Natural killer cell (primary cell): ENCODE measurements around the gene SPECC1. TPM values are rescaled to one million over a fixed set of nuclear protein-coding genes. Genes with fewer than 3 reads are reported as not detected.
"Not testable (repeated sequence)": the region's sequence is repeated elsewhere in the genome, so short reads cannot be mapped to it uniquely, and the experiment has no call there.

ENCODE experiments used
- ATAC-seq, 3 donors: fragments of 150-1000 bp in 2 of 3; fragments of 200-7000 bp in 1 of 3; cut with Tn5 transposase; 1 replicate in 1 of 3; 2 replicates in 2 of 3; pipeline ENCODE4 v1.10.0; 2021; ENCODE audit warnings: mild to moderate bottlenecking in 2 of 3, moderate library complexity in 2 of 3
- DNase-seq, 2 donors: peaks; one replicate each; pipeline versions ENCODE4 v3.0.0 to v3.0.0-alpha.2; 2013 to 2021; ENCODE audit warnings: mixed read lengths in 1 of 2
- H3K27ac ChIP-seq: one replicate; pipeline ENCODE4 v1.5.1; 2013; ENCODE audit warnings: mild to moderate bottlenecking, low read length
- H3K27me3 ChIP-seq: one replicate; pipeline ENCODE4 v1.6.1; 2013; ENCODE audit warnings: low read length; ENCODE audit not compliant: control insufficient read depth, insufficient read depth
- H3K36me3 ChIP-seq: one replicate; pipeline ENCODE4 v1.6.1; 2013; ENCODE audit warnings: low read length; ENCODE audit not compliant: control insufficient read depth, insufficient read depth
- H3K4me1 ChIP-seq: one replicate; pipeline ENCODE4 v1.6.1; 2013; ENCODE audit warnings: low read length; ENCODE audit not compliant: control insufficient read depth, insufficient read depth
- H3K4me3 ChIP-seq: one replicate; pipeline ENCODE4 v1.5.1; 2013; ENCODE audit warnings: low read length
- H3K9me3 ChIP-seq: one replicate; pipeline ENCODE4 v1.6.1; 2013; ENCODE audit warnings: low read length; ENCODE audit not compliant: control insufficient read depth, insufficient read depth
- H3K27ac Mint-ChIP-seq, 2 donors: one replicate each; pipeline ENCODE4 v1.8.0; 2022; ENCODE audit warnings: mild to moderate bottlenecking in 2 of 2, mixed read lengths in 2 of 2, moderate library complexity in 1 of 2
- H3K27me3 Mint-ChIP-seq, 2 donors: one replicate each; pipeline ENCODE4 v1.8.0; 2022; ENCODE audit warnings: low read depth in 2 of 2, mixed read lengths in 2 of 2
- H3K36me3 Mint-ChIP-seq: one replicate; pipeline ENCODE4 v1.8.0; 2022; ENCODE audit warnings: mixed read lengths
- H3K4me1 Mint-ChIP-seq, 2 donors: one replicate each; pipeline ENCODE4 v1.8.0; 2022; ENCODE audit warnings: mixed read lengths in 2 of 2
- H3K4me3 Mint-ChIP-seq: one replicate; pipeline ENCODE4 v1.8.0; 2022; ENCODE audit warnings: mild to moderate bottlenecking, moderate library complexity, mixed read lengths
- H3K9me3 Mint-ChIP-seq, 2 donors: one replicate each; pipeline ENCODE4 v1.8.0; 2022; ENCODE audit warnings: mixed read lengths in 2 of 2
- CTCF ChIP-seq: fragments of 200-600 bp; IDR thresholded peaks from one replicate; pipeline ENCODE4 v1.8.0; 2022; ENCODE audit warnings: antibody characterized with exemption
- WGBS: methylation state at CpG from one replicate; pipeline ENCODE4 v1.1.7; 2013; ENCODE audit warnings: missing lambda C conversion rate; ENCODE audit not compliant: insufficient coverage; 5-methylcytosine and 5-hydroxymethylcytosine counted together
- intact Hi-C: fragments of 100-400 bp; cut with micrococcal nuclease; formaldehyde crosslinking; loops from one replicate; pipeline ENCODE4 v1.14.2; 2022
- total RNA-seq, 4 donors: library from RNA; stranded (reverse); fragments of 120-200 nt in 1 of 4; gene quantifications; one replicate each; pipeline versions ENCODE4 v1.2.3 to v1.2.4, GENCODE V29; 2013 to 2022

The SPECC1 gene
- total RNA-seq, 3 donors from 2014 or later (not counting 1 experiment from before 2014, with no cell fraction given) = 29.3 to 45.1 (median 37.2) TPM

GRCh38 chr17:20033415-20033814 lies 24.3 kb downstream of the SPECC1 start:
- DNase-seq (no peak), ATAC-seq (no peak)
- Histone ChIP-seq H3K9me3 (no peaks in the 10 kb centered on the region), H3K36me3 (no peaks in the 10 kb centered on the region), H3K4me1 (no peaks in the 10 kb centered on the region), H3K27me3 (no peaks in the 10 kb centered on the region), H3K27ac (no peak overlapping the region), H3K4me3 (no peak overlapping the region)
- WGBS = 90% methylated on average over 3 of the region's 3 CpGs
- intact Hi-C loops = no loop called here
- H3K27ac Mint-ChIP-seq = no peak overlapping the region
- H3K27me3 Mint-ChIP-seq = peaks cover 0 to 3% of the 10 kb centered on the region in 2 donors
- H3K4me1 Mint-ChIP-seq = peaks cover 4 to 10% of the 10 kb centered on the region in 2 donors
- H3K9me3 Mint-ChIP-seq = no peaks in the 10 kb centered on the region
- H3K36me3 Mint-ChIP-seq = no peaks in the 10 kb centered on the region
- H3K4me3 Mint-ChIP-seq = no peak overlapping the region
- TF ChIP-seq CTCF = no peak

GRCh38 chr17:20035501-20035900 lies 26.3 kb downstream of the SPECC1 start:
- Histone ChIP-seq H3K27me3 (no peaks in the 10 kb centered on the region), H3K36me3 (no peaks in the 10 kb centered on the region), H3K9me3 (no peaks in the 10 kb centered on the region), H3K4me1 (no peaks in the 10 kb centered on the region), H3K4me3 (no peak overlapping the region), H3K27ac (no peak overlapping the region)
- peaks cover 4 to 10% of the 10 kb centered on the region in 2 donors for H3K4me1 Mint-ChIP-seq
- TF ChIP-seq CTCF = no peak
- intact Hi-C loops = no loop called here
- no peak overlapping the region for H3K27ac Mint-ChIP-seq
- H3K36me3 Mint-ChIP-seq = no peaks in the 10 kb centered on the region
- H3K9me3 Mint-ChIP-seq = no peaks in the 10 kb centered on the region
- H3K4me3 Mint-ChIP-seq = no peak overlapping the region
- ATAC-seq (no peak), DNase-seq (no peak)
- 98% methylated on average over 3 of the region's 3 CpGs for WGBS
- H3K27me3 Mint-ChIP-seq = peaks cover 0 to 3% of the 10 kb centered on the region in 2 donors

- H3K9me3 ChIP-seq, H3K9me3 Mint-ChIP-seq, H3K4me3 Mint-ChIP-seq, intact Hi-C loops, H3K27me3 ChIP-seq, H3K36me3 ChIP-seq, H3K4me3 ChIP-seq, H3K27ac ChIP-seq, DNase-seq, H3K4me1 Mint-ChIP-seq, ATAC-seq, H3K27ac Mint-ChIP-seq, H3K36me3 Mint-ChIP-seq, H3K4me1 ChIP-seq, H3K27me3 Mint-ChIP-seq: not testable (repeated sequence)
- WGBS = 88% methylated on average over 1 of the region's 1 CpG
Observed at GRCh38 chr17:20037286-20037685, 28.1 kb downstream of the SPECC1 start.

GRCh38 chr17:20039037-20039436 lies 29.9 kb downstream of the SPECC1 start:
- Mint-ChIP-seq H3K27ac (no peak overlapping the region), H3K27me3 (peaks cover 0 to 3% of the 10 kb centered on the region in 2 donors), H3K9me3 (no peaks in the 10 kb centered on the region), H3K4me3 (no peak overlapping the region), H3K36me3 (no peaks in the 10 kb centered on the region), H3K4me1 (peaks cover 13% of the 10 kb centered on the region in 2 donors)
- Histone ChIP-seq H3K4me1 (peaks cover 15% of the 10 kb centered on the region), H3K27me3 (no peaks in the 10 kb centered on the region), H3K36me3 (no peaks in the 10 kb centered on the region), H3K9me3 (no peaks in the 10 kb centered on the region), H3K4me3 (no peak overlapping the region), H3K27ac (no peak overlapping the region)
- no peak for DNase-seq
- 93% methylated on average over 1 of the region's 2 CpGs for WGBS
- TF ChIP-seq CTCF = no peak
- intact Hi-C loops = no loop called here
- ATAC-seq = no peak
